Stimulated activated CD4-positive, alpha-beta T cell treated with anti-CD3 and anti-CD28 coated beads, Interleukin-15, amount 100 ng/mL, for 1 hour (primary cell): ENCODE measurements around the gene FCHSD1.
"Not testable (repeated sequence)": the region's sequence is repeated elsewhere in the genome, so short reads cannot be mapped to it uniquely, and the experiment has no call there.

Experiments
- DNase-seq, 2 donors: peaks; one replicate each; pipeline ENCODE4 v3.0.0-alpha.2; 2020; ENCODE audit warnings: low read depth in 1 of 2, low spot score in 1 of 2

The FCHSD1 gene

GRCh38 chr5:141618030-141618803, 33.0 kb downstream of the FCHSD1 start:
- DNase-seq, result peak in 1 of 2 donors; percentile 42

DNA sequence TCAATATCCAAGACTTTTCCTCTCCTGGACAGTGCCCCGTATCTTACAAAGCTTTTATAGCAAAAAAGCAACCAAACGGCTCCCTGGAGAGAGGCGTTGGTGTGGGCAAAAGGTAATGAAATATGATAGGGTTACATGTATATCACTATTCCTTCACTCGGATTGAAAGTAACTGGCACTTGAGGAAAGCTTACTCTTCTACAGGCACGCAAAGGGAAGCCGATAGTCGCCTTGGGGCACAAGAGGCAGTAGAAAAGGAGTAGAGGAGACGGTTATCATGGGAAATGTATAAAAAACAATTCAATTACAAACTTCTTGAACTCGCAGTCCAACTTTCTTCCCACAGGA, 33.6 kb downstream of the FCHSD1 start:
- no peak for DNase-seq

GRCh38 chr5:141617128-141617527, 34.1 kb downstream of the FCHSD1 start:
- no peak for DNase-seq

DNA sequence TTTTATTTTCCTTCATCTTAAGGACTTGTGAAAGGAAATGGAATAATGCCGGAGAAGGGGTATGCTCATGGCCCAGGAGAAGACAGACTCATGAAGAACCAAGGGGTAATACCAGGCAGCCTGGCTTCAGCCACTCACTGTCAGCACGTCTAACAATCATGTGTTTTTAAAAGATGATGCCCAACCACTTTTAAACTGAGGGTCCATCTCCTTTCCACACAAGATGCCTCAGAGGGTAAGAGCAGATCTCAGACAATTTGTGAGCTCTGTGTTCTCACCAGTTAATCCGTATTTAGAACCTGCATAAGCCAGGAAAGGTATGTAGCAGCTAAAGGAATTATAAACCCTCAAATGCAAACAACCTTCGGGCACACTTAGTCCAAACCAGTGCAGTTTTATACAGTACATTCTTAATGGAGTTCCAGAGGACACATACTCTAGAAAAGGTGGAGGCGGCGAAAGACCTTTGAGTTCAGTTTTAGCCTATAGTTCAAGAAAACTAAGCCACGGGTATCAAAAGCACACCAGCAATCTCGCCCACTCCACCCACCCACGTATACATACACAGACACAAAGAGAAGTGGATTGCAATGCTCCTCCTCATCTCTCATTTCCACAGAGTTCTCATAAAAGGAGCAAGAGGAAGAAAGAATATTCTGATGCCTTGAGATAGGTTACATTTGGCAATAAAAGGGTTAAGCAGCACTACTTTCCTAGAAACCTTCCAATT, 35.1 kb downstream of the FCHSD1 start:
- no peak for DNase-seq

GRCh38 chr5:141613344-141613743, 37.9 kb downstream of the FCHSD1 start:
- no peak for DNase-seq

GRCh38 chr5:141611289-141611688, 39.9 kb downstream of the FCHSD1 start:
- no peak for DNase-seq

GRCh38 chr5:141609921-141610320, 41.3 kb downstream of the FCHSD1 start:
- DNase-seq, result not testable (repeated sequence)

DNA sequence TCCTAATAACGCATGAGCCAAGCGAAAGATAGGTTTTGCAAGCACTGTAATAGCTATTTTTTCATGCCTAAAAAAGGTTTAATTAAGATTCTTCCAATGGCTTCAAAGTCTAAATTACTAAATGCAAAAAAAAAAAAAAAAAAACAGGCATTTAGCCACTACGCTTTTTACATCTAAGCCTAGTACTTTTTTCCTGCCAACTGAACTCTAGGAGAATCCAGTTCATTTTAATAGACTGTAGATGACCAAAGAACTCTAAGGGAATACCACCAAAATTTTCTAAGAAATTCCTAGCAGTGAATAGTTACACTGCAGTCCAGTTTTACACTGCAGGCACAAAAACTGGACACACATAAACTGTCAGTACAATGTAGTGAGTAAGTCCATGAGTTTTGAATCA, 42.2 kb downstream of the FCHSD1 start:
- no peak for DNase-seq

GRCh38 chr5:141608557-141608956, 42.7 kb downstream of the FCHSD1 start:
- no peak for DNase-seq

GRCh38 chr5:141608046-141608445, 43.2 kb downstream of the FCHSD1 start:
- no peak for DNase-seq

- peak in 1 of 2 donors; percentile 45 for DNase-seq
Observed at GRCh38 chr5:141605523-141606277, 45.5 kb downstream of the FCHSD1 start.

GRCh38 chr5:141603923-141604717, 47.1 kb downstream of the FCHSD1 start:
- DNase-seq, result no peak

- DNase-seq, result no peak
Observed at GRCh38 chr5:141602606-141603005, 48.6 kb downstream of the FCHSD1 start.

- DNase-seq, result no peak
Observed at GRCh38 chr5:141598391-141599345, 52.5 kb downstream of the FCHSD1 start.

DNA sequence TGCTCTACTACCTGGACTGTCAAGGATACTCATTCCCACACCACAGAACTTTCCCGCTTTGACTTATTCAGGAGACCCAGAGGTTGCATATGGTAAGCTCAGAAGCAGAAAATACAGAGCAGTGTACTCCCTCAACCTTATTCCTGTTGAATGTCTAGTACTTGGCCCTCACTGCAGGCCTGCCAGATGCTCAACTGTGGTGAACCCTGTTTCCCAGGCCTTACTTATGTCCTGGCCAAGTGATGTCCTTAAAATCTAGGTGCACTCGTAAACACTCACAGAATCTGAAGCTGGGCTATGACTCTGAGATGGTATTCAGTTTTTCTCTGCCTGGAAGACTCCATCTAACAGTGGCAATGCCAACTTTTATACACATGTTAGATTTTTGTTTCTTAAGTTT, 53.4 kb downstream of the FCHSD1 start:
- no peak for DNase-seq

DNA sequence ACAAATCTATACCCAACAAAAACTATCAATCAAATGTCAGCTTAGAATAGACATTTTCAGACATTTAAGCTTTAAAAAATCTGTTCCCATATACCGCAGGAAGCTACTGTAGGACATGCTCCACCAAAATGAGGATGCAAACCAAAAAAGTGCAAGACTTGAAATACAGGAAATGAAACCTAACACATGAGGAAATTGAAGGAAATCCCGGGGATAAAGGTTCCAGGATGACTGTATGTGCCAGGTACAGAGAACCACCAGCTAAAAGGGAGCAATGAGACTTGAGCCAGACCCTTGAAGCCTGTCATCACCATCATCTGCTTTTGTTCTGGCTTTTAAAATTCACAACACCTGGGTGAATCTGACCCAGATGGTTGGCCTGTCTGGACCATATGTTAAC, 53.8 kb downstream of the FCHSD1 start:
- DNase-seq, result no peak

DNA sequence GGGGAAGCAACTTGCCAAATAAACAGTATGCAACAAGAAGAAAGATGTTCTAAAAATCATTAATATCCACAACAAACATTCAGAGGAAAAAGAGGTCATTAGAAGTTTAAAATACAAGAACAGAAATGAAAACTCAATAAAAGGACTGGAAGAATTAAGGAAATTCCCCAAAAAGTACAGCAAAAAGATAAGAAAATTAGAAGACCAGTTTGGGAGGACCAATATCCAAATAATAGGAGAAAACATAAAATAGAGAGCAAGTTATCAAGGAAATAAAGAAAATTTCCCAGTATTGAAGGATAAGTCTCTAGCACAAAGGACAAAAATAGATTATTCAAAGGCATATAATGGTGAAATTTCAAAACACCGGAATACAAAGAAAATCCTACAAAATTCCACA, 54.4 kb downstream of the FCHSD1 start:
- DNase-seq, result no peak

- DNase-seq, result no peak
Observed at GRCh38 chr5:141590127-141590526, 61.1 kb downstream of the FCHSD1 start.
